GM21526 (cell line): ENCODE measurements around the gene HSPA9.
"Not testable (repeated sequence)": the region's sequence is repeated elsewhere in the genome, so short reads cannot be mapped to it uniquely, and the experiment has no call there.

Experiments
- ATAC-seq: cut with Tn5 transposase; IDR thresholded peaks from one replicate; pipeline ENCODE4 v1.9.1; 2021; ENCODE audit warnings: moderate library complexity; ENCODE audit not compliant: unreplicated experiment, low FRiP score

Gene HSPA9

DNA sequence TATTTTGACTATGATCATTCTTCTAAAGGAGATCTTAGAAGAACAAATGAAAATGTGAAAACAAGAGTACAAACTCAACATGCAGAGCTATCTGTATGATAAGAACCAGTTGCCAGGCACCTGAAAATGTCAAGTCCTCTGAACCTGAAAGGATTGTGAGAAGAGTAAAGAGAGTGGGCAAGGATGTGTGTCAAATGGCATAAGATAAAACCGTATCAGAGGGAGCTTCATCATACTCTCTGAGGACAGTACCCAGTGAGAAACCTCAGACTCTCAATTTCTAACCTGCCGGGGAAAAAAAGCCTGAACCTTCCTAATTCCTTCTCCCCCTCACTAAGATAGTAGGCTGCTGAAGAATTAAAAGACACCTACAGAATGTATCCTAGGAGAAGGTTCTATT, 39.0 kb downstream of the HSPA9 start:
- no peak for ATAC-seq

DNA sequence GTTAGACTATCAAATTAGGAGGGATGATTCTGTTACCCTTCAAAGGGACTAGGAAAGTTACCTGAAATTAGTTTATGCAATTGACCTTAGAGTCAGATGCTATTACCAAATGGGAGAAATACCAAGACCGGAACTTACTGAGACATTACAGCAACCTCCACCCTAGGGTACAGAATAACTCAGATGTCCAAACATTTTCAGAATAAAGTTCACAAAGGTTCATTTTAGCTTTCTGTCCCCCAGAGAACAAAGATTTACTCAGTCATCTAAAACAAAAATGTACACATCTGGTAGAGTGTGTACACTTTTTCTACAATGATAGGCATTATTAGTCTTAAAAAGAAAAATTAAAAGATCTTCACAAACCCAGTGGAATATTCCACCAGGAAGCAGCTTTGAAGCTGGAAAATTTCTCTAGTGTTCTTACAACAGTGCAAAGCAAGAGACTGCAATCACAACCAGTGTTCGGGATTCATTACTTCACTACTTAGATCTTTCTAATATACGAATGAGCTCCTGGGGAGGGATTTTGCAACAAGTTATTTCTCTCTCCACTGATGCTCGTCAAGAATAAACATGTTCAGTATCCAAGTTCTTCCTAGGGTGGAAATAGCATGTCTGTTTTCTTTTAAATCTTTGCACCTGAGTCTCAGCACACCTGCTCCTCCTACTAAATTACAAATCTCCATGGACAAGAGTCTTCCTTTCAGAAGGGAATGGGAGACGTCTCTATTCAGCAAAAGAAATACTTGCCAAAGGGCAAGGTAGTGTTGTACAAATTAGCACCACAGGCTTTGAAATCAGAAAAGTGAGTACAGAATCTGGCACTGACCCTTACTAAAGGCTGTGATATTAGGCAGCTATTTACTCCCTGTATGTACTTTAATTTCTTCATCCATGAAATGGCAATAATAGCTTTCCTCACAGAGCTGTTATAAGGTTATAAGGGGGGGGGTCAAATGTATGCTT, 40.9 kb downstream of the HSPA9 start:
- ATAC-seq: no peak

DNA sequence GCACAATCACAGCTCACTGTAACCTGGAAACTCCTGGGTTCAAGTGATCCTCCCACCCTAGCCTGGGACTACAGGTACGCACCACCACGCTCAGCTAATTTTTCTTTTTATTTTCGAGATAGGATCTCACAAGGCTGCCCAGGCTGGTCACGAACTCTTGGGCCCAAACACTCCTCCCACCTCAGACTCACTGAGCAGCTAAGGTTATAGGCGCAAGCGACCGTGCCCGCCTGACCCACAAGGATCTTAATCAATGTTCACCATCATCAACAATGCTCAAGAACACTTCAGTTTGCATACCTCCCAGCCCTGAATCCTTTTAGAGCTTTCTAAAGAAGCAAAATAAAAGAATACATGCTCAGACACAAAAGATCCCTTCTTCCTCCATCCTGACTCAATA, 45.4 kb downstream of the HSPA9 start:
- ATAC-seq: no peak

DNA sequence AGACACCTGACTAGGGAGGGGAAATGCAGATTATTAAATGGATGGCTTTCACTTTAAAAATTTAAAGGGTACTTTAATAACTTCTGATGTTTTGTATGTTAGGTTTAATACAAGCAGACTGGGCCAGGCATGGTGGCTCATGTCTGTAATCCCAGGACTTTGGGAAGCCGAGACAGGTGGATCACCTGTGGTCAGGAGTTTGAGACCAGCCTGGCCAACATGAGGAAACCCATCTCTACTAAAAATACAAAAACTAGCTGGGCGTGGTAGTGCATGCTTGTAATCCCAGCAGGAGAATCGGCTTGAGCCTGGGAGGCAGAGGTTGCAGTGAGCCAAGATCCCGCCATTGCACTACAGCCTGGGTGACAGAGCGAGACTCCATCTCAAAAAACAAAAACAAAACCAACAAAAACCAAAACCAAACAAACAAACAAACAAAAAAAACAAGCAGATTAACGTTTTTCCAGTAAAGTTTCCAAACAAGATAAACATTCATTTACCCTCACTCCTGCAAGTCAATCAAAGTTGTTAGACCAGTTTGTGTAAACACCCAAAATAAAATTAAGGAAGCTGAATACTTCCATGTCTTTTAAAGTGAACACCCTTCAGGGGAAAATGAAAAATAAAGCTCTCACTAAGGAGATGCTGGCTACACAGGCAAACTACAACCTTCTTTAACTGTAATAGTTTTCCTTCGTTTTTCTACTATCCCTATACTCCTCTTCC, 46.3 kb downstream of the HSPA9 start:
- ATAC-seq: no peak

DNA sequence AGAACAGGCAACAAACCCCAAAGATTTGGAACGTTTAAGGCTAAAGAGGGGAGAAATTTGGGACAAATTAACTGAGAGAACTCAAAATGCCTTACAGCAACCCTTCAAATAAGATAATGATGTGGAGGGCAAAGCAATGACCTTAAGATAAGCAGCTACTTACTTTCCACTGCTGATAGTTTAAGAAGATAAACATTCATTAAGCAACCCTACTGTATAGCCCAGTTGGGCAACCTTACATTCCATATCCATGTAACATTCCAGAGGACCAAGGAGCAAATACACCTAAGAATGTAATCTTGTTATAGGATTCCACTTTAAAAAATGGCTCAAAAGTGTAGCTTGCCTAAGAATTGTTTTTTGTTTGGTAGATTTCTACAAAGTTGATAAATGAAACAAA, 47.0 kb downstream of the HSPA9 start:
- no peak for ATAC-seq

DNA sequence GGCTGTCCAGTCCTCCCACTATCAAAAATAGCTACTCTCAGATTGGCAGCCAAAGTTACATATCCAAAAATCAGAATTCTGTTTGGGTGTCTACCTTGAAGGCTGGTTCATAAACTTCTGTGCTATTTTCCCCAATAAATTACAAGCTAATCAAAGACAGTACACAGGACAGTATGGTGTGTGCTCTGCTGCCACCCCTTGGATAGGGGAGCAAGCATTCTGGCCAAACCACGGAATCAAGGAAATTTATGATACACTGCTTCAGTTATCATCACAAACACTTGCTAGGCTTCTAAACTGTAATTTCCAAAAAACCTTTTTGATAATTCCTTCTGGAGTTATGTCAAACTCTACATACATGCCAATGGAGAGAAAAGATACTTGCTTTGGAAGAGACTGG, 48.0 kb downstream of the HSPA9 start:
- ATAC-seq: no peak

DNA sequence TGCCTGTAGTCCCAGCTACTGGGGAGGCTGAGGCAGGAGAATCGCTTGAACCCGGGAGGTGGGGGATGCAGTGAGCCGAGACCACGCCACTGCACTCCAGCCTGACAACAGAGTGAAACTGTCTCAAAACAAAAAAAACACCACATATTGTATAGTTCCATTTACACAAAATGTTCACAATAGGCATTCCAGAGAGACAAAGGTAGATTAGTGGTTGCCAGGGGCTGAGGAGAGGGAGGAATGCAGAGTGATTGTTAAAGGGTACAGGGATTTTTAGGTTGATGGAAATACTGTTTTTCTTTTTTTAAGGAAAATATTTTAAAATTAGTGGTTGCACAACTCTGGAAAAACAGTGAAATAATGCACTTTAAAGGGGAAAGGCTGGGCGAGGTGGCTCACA, 51.8 kb downstream of the HSPA9 start:
- ATAC-seq: no peak

DNA sequence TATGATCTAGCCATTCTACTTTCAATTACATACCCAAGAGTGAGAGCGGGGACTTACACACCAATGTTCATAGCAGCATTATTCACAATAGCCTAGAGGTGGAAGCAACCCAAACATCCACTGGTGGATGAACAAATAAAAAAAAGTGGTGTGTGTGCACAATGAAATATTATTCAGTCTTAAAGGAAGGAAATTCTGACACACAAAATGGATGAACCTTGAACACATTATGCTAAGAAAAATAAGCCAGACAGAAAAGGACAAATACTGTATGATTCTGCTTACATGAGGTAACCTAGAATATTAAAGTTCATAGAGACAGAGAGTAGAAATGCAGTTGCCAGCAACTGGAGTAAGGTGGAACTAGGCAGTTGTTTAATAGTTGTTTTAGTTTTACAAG, 54.2 kb downstream of the HSPA9 start:
- no peak for ATAC-seq

DNA sequence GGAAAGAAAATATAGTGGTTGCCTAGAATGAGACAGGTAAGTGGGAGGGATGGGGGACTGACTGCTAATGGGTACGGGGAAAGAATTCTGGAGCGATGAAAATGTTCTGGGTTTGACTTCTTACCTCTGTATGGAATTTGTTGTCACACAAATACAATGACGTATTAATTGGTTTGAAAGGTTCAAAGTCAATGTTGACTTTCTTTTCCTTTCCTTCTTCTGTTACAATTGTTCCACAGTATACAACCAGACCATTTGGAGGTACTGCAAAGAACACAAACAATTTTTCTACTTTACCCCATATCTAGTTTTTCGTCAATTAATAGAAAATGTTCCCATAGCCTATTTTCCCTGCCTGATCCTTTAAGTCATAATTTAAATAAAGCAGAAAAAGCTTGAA, 57.8 kb downstream of the HSPA9 start:
- ATAC-seq: no peak

DNA sequence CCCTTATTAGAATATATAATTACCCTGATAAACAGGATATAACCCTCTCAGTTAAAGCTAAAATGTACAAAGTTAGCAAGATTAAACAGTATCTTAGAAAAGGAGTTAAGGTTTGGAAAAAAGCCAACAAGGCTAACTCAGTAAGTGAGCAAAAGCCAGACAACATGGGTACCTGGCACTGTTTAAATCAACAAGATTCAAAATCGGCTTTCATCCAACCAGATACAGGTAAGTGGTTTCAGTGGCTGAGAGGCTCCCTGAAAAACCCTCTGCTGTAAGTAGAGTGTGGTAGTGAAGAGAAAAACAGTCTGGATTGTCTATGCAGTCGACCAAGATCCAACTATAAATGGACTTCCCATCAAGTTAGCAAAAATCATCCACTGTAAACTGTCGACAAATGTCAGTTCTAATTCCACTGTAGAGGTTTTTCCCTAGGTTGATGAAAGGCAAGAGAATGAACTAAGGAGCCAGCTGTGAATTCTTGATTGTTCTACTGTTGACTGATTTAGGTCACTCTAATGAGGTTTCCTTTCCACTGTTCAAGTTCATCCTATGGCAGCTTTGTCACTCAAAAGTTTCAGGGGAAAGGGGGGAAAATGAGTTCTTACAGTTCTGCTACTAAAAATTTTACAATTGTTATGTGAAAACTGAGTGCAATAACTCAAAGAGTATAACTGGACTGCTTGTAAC, 59.5 kb downstream of the HSPA9 start:
- ATAC-seq: no peak

DNA sequence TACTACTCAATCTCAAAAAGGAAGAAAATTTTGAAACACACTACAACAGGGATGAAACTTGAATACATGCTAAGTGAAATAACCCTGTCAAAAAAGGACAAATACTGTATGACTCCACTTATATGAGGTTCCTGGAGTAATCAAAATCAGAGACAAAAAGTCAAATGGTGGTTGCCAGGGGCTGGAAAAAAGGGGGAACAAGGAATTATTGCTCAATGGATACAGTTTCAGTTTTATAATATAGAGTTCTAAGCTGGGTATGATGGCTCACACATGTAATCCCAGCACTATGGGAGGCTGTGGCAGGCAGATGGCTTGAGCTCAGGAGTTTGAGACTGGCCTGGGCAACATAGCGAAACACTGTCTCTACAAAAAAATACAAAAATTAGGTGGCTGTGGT, 61.2 kb downstream of the HSPA9 start:
- ATAC-seq: no peak

DNA sequence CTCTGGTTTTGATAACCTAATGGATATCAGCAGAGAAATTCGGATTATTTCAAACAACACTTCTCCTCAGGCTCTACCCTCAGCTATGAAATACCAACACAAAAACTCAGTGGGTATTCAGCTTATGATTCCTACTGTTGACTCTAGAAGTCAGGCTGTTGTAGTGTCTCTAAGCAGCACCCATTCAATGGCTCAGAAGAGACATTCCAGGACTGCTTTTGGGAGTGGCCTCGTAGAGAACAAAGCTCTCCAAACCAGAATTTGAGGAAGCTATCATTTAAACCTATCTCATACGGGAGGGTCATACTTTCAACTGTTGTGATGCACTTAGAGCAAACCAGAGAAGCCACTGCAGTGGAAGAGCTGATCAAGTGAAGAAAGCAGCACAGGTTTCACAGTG, 66.2 kb downstream of the HSPA9 start:
- no peak for ATAC-seq

DNA sequence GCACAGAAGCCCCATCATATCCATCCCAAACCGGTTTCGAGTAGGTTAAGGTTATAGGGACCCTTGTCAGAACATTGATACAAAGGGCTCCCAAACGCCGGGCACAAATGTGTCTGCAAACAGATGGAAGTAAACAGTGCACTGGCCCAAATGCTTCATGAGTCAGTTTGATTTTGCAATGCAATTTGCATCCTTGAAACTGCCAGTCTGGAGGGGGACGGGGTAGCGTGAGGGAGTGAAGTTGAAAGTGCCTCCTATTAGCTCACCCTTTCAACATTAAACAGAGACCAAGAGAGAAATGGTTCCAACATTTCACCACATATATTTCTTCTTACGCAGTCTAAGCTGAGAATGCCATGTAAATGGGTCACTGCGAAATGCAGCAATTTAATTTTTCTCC, 67.7 kb downstream of the HSPA9 start:
- ATAC-seq: not testable (repeated sequence)

DNA sequence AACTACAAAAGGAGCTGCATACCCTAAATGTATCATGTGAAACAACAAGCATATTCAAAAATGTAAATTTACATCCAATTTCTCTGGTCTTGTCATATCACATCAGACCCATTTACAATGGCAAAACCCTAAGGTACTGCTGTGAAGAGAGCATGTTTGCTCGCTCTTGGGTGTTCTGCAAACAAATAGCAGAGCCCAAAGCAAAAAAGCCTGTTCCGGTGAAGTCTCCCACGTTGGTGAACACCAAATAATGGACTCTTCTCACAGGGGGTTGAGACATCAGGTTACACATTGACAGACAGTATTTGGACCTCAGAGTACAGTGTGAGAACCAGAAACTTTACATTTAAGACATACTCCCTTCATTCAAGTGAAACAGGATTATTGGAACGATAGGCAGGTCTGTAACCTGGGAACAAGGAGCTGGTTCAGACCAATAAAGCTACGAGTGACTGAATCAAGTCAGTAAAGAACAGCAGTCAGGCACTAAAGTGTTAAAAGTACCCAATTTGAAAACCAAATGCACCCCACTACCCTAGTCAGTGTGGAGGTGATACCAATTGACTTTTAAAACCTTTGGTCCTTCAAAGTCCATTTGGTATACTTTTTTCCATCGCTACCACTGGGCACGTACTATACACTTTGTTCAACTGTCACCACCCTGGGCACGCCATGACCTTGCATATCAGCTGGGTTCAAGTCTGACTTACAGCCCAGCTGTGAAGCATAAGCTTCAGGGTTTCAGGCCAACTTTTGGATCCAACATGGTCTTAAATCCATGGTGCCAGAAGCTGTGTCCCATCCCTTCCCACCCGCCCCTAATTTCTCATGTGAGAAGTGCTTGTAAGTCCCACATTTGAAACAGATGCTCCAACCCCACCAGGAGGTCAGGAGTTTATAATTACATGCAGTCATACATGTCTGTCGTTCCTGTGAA, 68.6 kb downstream of the HSPA9 start:
- ATAC-seq: no peak

DNA sequence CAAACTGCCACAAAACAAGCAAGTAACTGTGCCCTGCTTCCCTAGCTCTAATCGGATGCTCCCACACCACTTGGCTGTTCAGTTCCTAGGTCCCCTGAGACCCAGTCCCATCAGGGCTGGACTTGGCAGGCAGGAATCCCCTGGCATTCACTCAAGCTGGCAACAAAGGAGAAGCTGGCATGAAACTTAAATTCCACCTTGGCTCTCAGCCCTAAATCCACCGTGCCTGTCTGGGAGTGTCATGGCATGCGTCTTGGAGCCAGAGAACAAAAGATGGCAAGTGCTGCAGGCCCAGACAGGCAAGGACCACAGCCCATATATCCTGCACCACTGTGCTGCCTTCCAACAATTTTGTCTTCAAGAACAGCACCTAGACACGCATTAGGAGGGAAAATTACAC, 70.4 kb downstream of the HSPA9 start:
- no peak for ATAC-seq
